IMR-90 (cell line): Measurements from ENCODE around the gene TSACC. TPM values are rescaled to one million over a fixed set of nuclear protein-coding genes. Genes with fewer than 3 reads are reported as not detected.

Experiments
- ATAC-seq: fragments of 200-7000 bp; cut with Tn5 transposase; 2 replicates; pipeline ENCODE4 v1.9.1; 2020; ENCODE audit warnings: low read depth, mild to moderate bottlenecking, moderate library complexity
- BruUV-seq: library from RNA; stranded (reverse); fragments of 400-500 nt; replicated peaks from 2 replicates; lab custom pipeline; 2021; lab: Mats Ljungman, UMichigan
- CTCF ChIA-PET: fragments of 300-600 bp; formaldehyde crosslinking; extraction: SDS; loops from one replicate; lab custom pipeline; 2021; ENCODE audit warnings: antibody characterized with exemption; lab: Yijun Ruan, JAX
- POLR2A ChIA-PET: fragments of 300-600 bp; sonication (Branson Sonifier 250); formaldehyde crosslinking; loops from one replicate; lab custom pipeline; 2022; ENCODE audit warnings: antibody characterized with exemption; ENCODE audit not compliant: unreplicated experiment; lab: Charles Lee
- DNase-seq: peaks from one replicate; pipeline ENCODE4 v3.0.0; 2013
- H2AFZ ChIP-seq: replicated peaks from 2 replicates; pipeline ENCODE3; 2013; ENCODE audit warnings: low read length, mild to moderate bottlenecking; ENCODE audit not compliant: poor library complexity
- H2AK5ac ChIP-seq: 2 replicates; pipeline ENCODE4 v1.6.1; 2013; ENCODE audit warnings: low read depth, low read length, inconsistent platforms
- H2AK9ac ChIP-seq: replicated peaks from 2 replicates; pipeline ENCODE3; 2013; ENCODE audit warnings: mild to moderate bottlenecking, low read depth, low read length, moderate library complexity; ENCODE audit not compliant: poor library complexity
- H2BK120ac ChIP-seq: 2 replicates; pipeline ENCODE4 v1.6.1; 2013; ENCODE audit warnings: low read depth, low read length, inconsistent platforms
- H2BK15ac ChIP-seq: 3 replicates; pipeline ENCODE4 v1.6.1; 2013; ENCODE audit warnings: low read depth, low read length, inconsistent platforms
- H2BK20ac ChIP-seq: 2 replicates; pipeline ENCODE4 v1.6.1; 2013; ENCODE audit warnings: low read depth, mild to moderate bottlenecking, inconsistent platforms, low read length, moderate library complexity
- H2BK5ac ChIP-seq: 2 replicates; pipeline ENCODE4 v1.6.1; 2013; ENCODE audit warnings: mild to moderate bottlenecking, low read depth, low read length, inconsistent platforms; ENCODE audit not compliant: poor library complexity, severe bottlenecking
- H3K14ac ChIP-seq: replicated peaks from 2 replicates; pipeline ENCODE4 v1.6.1; 2013; ENCODE audit warnings: low read depth, low read length, inconsistent platforms
- H3K18ac ChIP-seq: 2 replicates; pipeline ENCODE4 v1.6.1; 2013; ENCODE audit warnings: low read depth, low read length, control low read depth
- H3K23ac ChIP-seq: 2 replicates; pipeline ENCODE4 v1.6.1; 2013; ENCODE audit warnings: low read depth, low read length, inconsistent platforms
- H3K27ac ChIP-seq: 2 replicates; pipeline ENCODE4 v1.5.1; 2013; ENCODE audit warnings: mild to moderate bottlenecking, control low read depth, low read length; ENCODE audit not compliant: insufficient read depth
- H3K27me3 ChIP-seq: 2 replicates; pipeline ENCODE4 v1.6.1; 2013; ENCODE audit warnings: low read length; ENCODE audit not compliant: control insufficient read depth, insufficient read depth
- H3K36me3 ChIP-seq: 2 replicates; pipeline ENCODE4 v1.6.1; 2013; ENCODE audit warnings: low read length, mixed read lengths; ENCODE audit not compliant: control insufficient read depth, insufficient read depth
- H3K4ac ChIP-seq: 2 replicates; pipeline ENCODE4 v1.6.1; 2013; ENCODE audit warnings: low read depth, low read length, inconsistent platforms
- H3K4me1 ChIP-seq: 2 replicates; pipeline ENCODE4 v1.6.1; 2013; ENCODE audit warnings: low read length, mixed read lengths; ENCODE audit not compliant: control insufficient read depth, insufficient read depth
- H3K4me2 ChIP-seq: 2 replicates; pipeline ENCODE4 v1.6.1; 2013; ENCODE audit warnings: low read depth, mild to moderate bottlenecking, control low read depth, low read length, moderate library complexity
- H3K4me3 ChIP-seq: 2 replicates; pipeline ENCODE4 v1.5.1; 2013; ENCODE audit warnings: low read depth, mild to moderate bottlenecking, control low read depth, low read length, moderate library complexity; ENCODE audit not compliant: insufficient read depth
- H3K56ac ChIP-seq: 2 replicates; pipeline ENCODE4 v1.6.1; 2013; ENCODE audit warnings: low read length, inconsistent platforms; ENCODE audit not compliant: insufficient read depth; ENCODE audit errors: extremely low read depth
- H3K79me1 ChIP-seq, 2 experiments: 2 replicates each; pipeline ENCODE4 v1.6.1; 2013; ENCODE audit warnings: low read length in 2 of 2, inconsistent platforms in 1 of 2, low read depth in 1 of 2
- H3K9ac ChIP-seq: 2 replicates; pipeline ENCODE4 v1.6.1; 2013; ENCODE audit warnings: low read depth, low read length, control low read depth
- H3K9me1 ChIP-seq: 2 replicates; pipeline ENCODE4 v1.6.1; 2013; ENCODE audit warnings: low read length, inconsistent platforms; ENCODE audit not compliant: insufficient read depth
- H3K9me3 ChIP-seq: 2 replicates; pipeline ENCODE4 v1.6.1; 2013; ENCODE audit warnings: low read length; ENCODE audit not compliant: control insufficient read depth, insufficient read depth
- H4K20me1 ChIP-seq: 2 replicates; pipeline ENCODE4 v1.6.1; 2013; ENCODE audit warnings: low read length, inconsistent platforms; ENCODE audit not compliant: insufficient read depth
- H4K5ac ChIP-seq: 2 replicates; pipeline ENCODE4 v1.6.1; 2013; ENCODE audit warnings: mild to moderate bottlenecking, low read depth, low read length, control low read depth
- H4K8ac ChIP-seq, 2 experiments: 2 replicates each; pipeline ENCODE4 v1.6.1; 2013; ENCODE audit warnings: low read depth in 2 of 2, low read length in 2 of 2, control low read depth in 1 of 2, inconsistent platforms in 1 of 2
- H4K91ac ChIP-seq: 2 replicates; pipeline ENCODE4 v1.6.1; 2013; ENCODE audit warnings: low read depth, low read length, inconsistent platforms; ENCODE audit not compliant: insufficient read depth
- RCOR1 ChIP-seq: IDR thresholded peaks from 2 replicates; pipeline ENCODE4 v1.6.1; 2012; ENCODE audit warnings: mild to moderate bottlenecking, low read length, improper control_type of control experiment; ENCODE audit not compliant: insufficient replicate concordance
- SMC3 ChIP-seq: fragments of 150-350 bp; IDR thresholded peaks from 2 replicates; pipeline ENCODE4 v1.6.1; 2016; ENCODE audit warnings: low read depth, mild to moderate bottlenecking, antibody characterized with exemption, low read length, moderate library complexity
- WGBS, 2 experiments: methylation state at CpG; one replicate each; pipeline versions ENCODE4 v1.1.5 to v1.1.7; 2013; ENCODE audit warnings: missing lambda C conversion rate in 2 of 2; ENCODE audit not compliant: insufficient read length in 1 of 2; ENCODE audit errors: extremely low coverage in 2 of 2; 5-methylcytosine and 5-hydroxymethylcytosine counted together
- dilution Hi-C: fragments of 300-500 bp; cut with HindIII; formaldehyde crosslinking; loops from one replicate; pipeline ENCODE4 v1.14.3; 2018; ENCODE audit warnings: low sequenced_read_pairs; ENCODE audit not compliant: unreplicated experiment
- in situ Hi-C: fragments of 300-500 bp; cut with MboI; formaldehyde crosslinking; loops from 3 replicates; pipeline ENCODE4 v1.14.3; 2019; ENCODE audit warnings: low sequenced_read_pairs, inconsistent platforms, mixed read lengths
- intact Hi-C: fragments of 100-400 bp; cut with micrococcal nuclease; formaldehyde crosslinking; loops from 2 replicates; pipeline ENCODE4 v1.10.0; 2022
- polyA plus RNA-seq, 3 experiments: library from polyadenylated mRNA; depleted of rRNA; stranded (reverse); fragments of >200 nt; gene quantifications; 2 replicates each; pipeline ENCODE4 v1.2.3, GENCODE V29; 2012; ENCODE audit warnings: low replicate concordance in 1 of 3
- total RNA-seq: library from RNA; depleted of rRNA; stranded (reverse); fragments of >200 nt; gene quantifications from 2 replicates; pipeline ENCODE4 v1.2.3, GENCODE V29; 2012
- TF ChIP-seq, protein P1 (sequence below): conservative IDR thresholded peaks from 2 replicates; pipeline ENCODE4 v1.5.1; 2012; ENCODE audit warnings: mild to moderate bottlenecking, low read depth, low read length, improper control_type of control experiment
- TF ChIP-seq, protein P2 (sequence below): fragments of 150-350 bp; IDR thresholded peaks from 2 replicates; pipeline ENCODE4 v1.6.1; 2016; ENCODE audit warnings: low read depth, mild to moderate bottlenecking, low read length, moderate library complexity, borderline replicate concordance

Gene TSACC
- total and polyA plus RNA-seq, 2 of the 4 experiments (the other 2 are of a cell fraction): 0.75 TPM; not detected in 1

DNA sequence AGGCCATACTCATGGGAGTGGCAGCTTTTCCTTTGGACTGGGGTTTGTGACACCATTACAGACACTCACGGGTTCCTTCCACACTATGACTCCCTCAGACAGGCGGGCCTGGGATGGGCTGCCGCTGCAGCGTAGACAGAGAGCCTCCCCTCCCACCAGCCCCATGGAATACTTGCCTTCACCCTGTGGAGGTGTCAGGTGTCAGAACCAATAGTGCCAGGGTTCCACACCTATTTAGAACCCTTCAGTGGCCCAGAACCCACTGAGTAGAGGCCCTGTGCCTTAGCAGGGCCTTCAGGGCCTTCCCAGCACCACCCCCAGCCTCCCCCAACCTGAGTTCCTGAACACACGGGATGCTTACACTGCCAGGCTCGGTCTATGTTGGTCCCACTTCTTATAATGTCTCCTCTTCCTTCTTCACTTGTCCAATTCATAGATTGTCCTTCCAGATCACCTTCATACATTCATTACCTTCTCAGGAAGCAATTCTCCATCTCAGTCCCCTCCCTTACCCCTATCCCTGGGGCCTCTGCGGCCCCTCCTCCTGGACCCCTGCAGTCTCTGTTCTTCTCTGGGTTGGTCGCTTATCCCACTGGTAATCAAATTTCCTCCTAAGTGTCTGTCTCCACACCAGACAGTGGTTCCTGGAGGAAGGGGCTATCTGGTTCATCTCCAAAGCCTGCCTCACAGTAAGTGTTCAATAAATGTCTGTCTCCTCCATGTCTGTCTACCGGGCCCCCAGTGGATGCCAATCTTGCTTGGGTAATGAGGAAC, 29.2 kb downstream of the TSACC start (continued):
- TF ChIP-seq RCOR1: no peak

DNA sequence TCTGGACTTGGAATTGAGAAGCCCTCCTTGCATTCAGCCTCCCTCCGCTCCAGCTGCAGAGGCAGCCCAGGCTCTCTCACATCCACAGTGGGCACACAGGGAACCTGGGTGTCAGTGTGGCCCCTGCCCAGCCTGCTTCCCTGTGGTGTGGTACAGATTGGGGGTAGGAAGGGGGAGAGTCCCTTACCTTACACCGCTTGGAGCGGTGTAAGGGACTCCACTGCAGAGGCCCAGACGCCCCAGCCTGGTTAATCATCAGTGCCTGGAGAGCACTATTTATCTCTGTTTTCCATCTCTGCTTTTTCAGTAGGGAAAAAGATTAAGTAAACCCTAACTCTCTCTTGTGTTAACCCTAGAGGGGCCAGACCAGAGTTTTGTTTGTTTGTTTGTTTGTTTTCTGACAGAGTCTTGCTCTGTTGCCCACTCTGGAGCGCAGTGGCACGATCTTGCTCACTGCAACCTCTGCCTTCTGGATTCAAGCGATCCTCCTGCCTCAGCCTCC, 29.9 kb downstream of the TSACC start:
- ATAC-seq: no peak
- CTCF ChIA-PET: no interaction called here

More for the DNA sequence above, 29.9 kb downstream of the TSACC start:
- in situ Hi-C loops (no loop called here), intact Hi-C loops (no loop called here), dilution Hi-C loops (no loop called here)
- Histone ChIP-seq H3K9ac (no peak overlapping the region), H3K4me1 (peaks cover 2% of the 10 kb centered on the region; the same call in 1 of the 2 replicates), H3K23ac (no peak overlapping the region), H2AK9ac (no peak overlapping the region), H3K4ac (no peak overlapping the region), H2BK20ac (no peak overlapping the region), H3K9me3 (no peaks in the 10 kb centered on the region), H4K5ac (no peak overlapping the region), H3K36me3 (no peaks in the 10 kb centered on the region), H3K14ac (no peak overlapping the region), H4K20me1 (no peaks in the 10 kb centered on the region), H3K27me3 (peaks cover 75% of the 10 kb centered on the region), H2AK5ac (no peak overlapping the region), H4K8ac (no peak overlapping the region), H3K79me1 (no peaks in the 10 kb centered on the region), H2BK120ac (no peak overlapping the region), H3K9me1 (no peaks in the 10 kb centered on the region; the same call in 1 of the 2 replicates), H3K56ac (no peak overlapping the region), H2BK15ac (no peak overlapping the region), H3K4me2 (no peak overlapping the region), H3K18ac (no peak overlapping the region), H4K91ac (no peak overlapping the region), H2BK5ac (no peak overlapping the region), H3K4me3 (no peak overlapping the region), H2AFZ (no peak overlapping the region), H3K27ac (no peak overlapping the region)
- TF ChIP-seq, protein P1, sequence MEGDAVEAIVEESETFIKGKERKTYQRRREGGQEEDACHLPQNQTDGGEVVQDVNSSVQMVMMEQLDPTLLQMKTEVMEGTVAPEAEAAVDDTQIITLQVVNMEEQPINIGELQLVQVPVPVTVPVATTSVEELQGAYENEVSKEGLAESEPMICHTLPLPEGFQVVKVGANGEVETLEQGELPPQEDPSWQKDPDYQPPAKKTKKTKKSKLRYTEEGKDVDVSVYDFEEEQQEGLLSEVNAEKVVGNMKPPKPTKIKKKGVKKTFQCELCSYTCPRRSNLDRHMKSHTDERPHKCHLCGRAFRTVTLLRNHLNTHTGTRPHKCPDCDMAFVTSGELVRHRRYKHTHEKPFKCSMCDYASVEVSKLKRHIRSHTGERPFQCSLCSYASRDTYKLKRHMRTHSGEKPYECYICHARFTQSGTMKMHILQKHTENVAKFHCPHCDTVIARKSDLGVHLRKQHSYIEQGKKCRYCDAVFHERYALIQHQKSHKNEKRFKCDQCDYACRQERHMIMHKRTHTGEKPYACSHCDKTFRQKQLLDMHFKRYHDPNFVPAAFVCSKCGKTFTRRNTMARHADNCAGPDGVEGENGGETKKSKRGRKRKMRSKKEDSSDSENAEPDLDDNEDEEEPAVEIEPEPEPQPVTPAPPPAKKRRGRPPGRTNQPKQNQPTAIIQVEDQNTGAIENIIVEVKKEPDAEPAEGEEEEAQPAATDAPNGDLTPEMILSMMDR: no peak
- TF ChIP-seq, protein P2, sequence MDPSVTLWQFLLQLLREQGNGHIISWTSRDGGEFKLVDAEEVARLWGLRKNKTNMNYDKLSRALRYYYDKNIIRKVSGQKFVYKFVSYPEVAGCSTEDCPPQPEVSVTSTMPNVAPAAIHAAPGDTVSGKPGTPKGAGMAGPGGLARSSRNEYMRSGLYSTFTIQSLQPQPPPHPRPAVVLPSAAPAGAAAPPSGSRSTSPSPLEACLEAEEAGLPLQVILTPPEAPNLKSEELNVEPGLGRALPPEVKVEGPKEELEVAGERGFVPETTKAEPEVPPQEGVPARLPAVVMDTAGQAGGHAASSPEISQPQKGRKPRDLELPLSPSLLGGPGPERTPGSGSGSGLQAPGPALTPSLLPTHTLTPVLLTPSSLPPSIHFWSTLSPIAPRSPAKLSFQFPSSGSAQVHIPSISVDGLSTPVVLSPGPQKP: no peak
- no peak for TF ChIP-seq SMC3
- POLR2A ChIA-PET: no interaction called here
- no TSS peak for BruUV-seq
- DNase-seq: no peak
- WGBS, 2 experiments: no CpG with 5 or more reads among the region's 7 CpGs
